Measurements from ENCODE around the gene C6orf89. TPM values are rescaled to one million over a fixed set of nuclear protein-coding genes. Genes with fewer than 3 reads are reported as not detected.
A peak's percentile ranks its signal among the peaks of the same experiment; 100 is the strongest.

The C6orf89 gene
- total and polyA plus RNA-seq, 10 donors = 5.7 to 49.8 (median 34.7) TPM

GRCh38 chr6:36886950-36887618, 1.3 kb downstream of the C6orf89 start:
- Histone ChIP-seq H3K4me1 (peaks cover 9 to 51% (median 29%) of the 10 kb centered on the region in 6 donors), H3K9me3 (no peaks in the 10 kb centered on the region), H3K4me3 (peak overlapping the region in 5 of 8 donors; percentile 70 to 88 (median 75)), H3K36me3 (peaks cover 0 to 4% (median under 1%) of the 10 kb centered on the region in 6 donors), H3K27me3 (replicated peaks in 1 of 7) (no peaks in the 10 kb centered on the region), H3K27ac (peak overlapping the region in 2 of 8 donors; percentile 88)
- TF ChIP-seq POLR2AphosphoS5 (IDR thresholded peaks at IDR 0.05) (no peak), POLR2A (IDR thresholded peaks at IDR 0.05) (no peak), CTCF (IDR thresholded peaks at IDR 0.05 in 8 of 11, conservative IDR thresholded peaks at IDR 0.05 in 3 of 11) (no peak)
- no peak for DNase-seq
- WGBS, 5 donors = 78 to 86% (median 85%) methylated on average over 10 of the region's 10 CpGs
- intact Hi-C loops (cut with DNase I; ENCODE audit: low total_unique reads) = loop anchor here (10.0 kb wide), 2 partner anchors 128 to 328 kb away; no protein-coding TSS in a partner anchor

- peaks cover 9 to 51% (median 29%) of the 10 kb centered on the region in 6 donors for H3K4me1 ChIP-seq
- TF ChIP-seq POLR2AphosphoS5 (IDR thresholded peaks at IDR 0.05) (no peak), POLR2A (IDR thresholded peaks at IDR 0.05) (no peak), CTCF (IDR thresholded peaks at IDR 0.05 in 8 of 11, conservative IDR thresholded peaks at IDR 0.05 in 3 of 11) (no peak)
- peaks cover 0 to 15% (median 7%) of the 10 kb centered on the region in 6 donors for H3K36me3 ChIP-seq
- H3K27me3 ChIP-seq (replicated peaks in 1 of 7) = no peaks in the 10 kb centered on the region
- intact Hi-C loops (cut with DNase I; ENCODE audit: low total_unique reads) = loop anchor here (10.0 kb wide), 2 partner anchors 127 to 327 kb away; no protein-coding TSS in a partner anchor
- DNase-seq = no peak
- H3K4me3 ChIP-seq = no peak overlapping the region
- 94 to 97% (median 95%) methylated on average over 7 of the region's 7 CpGs for WGBS, 5 donors
- no peaks in the 10 kb centered on the region for H3K9me3 ChIP-seq
- H3K27ac ChIP-seq = no peak overlapping the region
These were observed 2.4 kb downstream of the C6orf89 start for GRCh38 chr6:36888115-36888643.

GRCh38 chr6:36888654-36889481, 3.1 kb downstream of the C6orf89 start:
- no peaks in the 10 kb centered on the region for H3K9me3 ChIP-seq
- 61 to 76% (median 70%) methylated on average over 6 of the region's 6 CpGs for WGBS, 5 donors
- no peak for TF ChIP-seq POLR2A (IDR thresholded peaks at IDR 0.05)
- no peak for TF ChIP-seq POLR2AphosphoS5 (IDR thresholded peaks at IDR 0.05)
- TF ChIP-seq CTCF (IDR thresholded peaks at IDR 0.05 in 8 of 11, conservative IDR thresholded peaks at IDR 0.05 in 3 of 11) = no peak
- H3K36me3 ChIP-seq = peaks cover 0 to 22% (median 7%) of the 10 kb centered on the region in 6 donors
- intact Hi-C loops (cut with DNase I; ENCODE audit: low total_unique reads) = loop anchor here (10.0 kb wide), 2 partner anchors 126 to 326 kb away; no protein-coding TSS in a partner anchor
- no peak overlapping the region for H3K27ac ChIP-seq
- no peak for DNase-seq
- no peak overlapping the region for H3K4me3 ChIP-seq
- H3K4me1 ChIP-seq = peaks cover 9 to 51% (median 29%) of the 10 kb centered on the region in 6 donors
- H3K27me3 ChIP-seq (replicated peaks in 1 of 7) = no peaks in the 10 kb centered on the region
